Naive B cell (primary cell): ENCODE results near the gene NPAS3. TPM values are rescaled to one million over a fixed set of nuclear protein-coding genes. Genes with fewer than 3 reads are reported as not detected.

ENCODE experiments used
- ATAC-seq, 2 donors: fragments of 150-1000 bp; cut with Tn5 transposase; 2 replicates each; pipeline ENCODE4 v1.10.0; 2021; ENCODE audit warnings: low read depth in 2 of 2, mild to moderate bottlenecking in 2 of 2, moderate library complexity in 2 of 2
- DNase-seq: peaks from one replicate; pipeline ENCODE4 v3.0.0; 2022
- H3K27ac Mint-ChIP-seq, 6 donors: one replicate each; pipeline ENCODE4 v1.8.0; 2020 to 2022; ENCODE audit warnings: mild to moderate bottlenecking in 6 of 6, mixed read lengths in 6 of 6, moderate library complexity in 5 of 6, inconsistent platforms in 2 of 6
- H3K27me3 Mint-ChIP-seq, 3 donors: one replicate each; pipeline ENCODE4 v1.8.0; 2021 to 2022; ENCODE audit warnings: mixed read lengths in 3 of 3, mild to moderate bottlenecking in 1 of 3
- H3K36me3 Mint-ChIP-seq, 2 donors: one replicate each; pipeline ENCODE4 v1.8.0; 2020 to 2022; ENCODE audit warnings: mixed read lengths in 2 of 2, inconsistent platforms in 1 of 2, mild to moderate bottlenecking in 1 of 2
- H3K4me1 Mint-ChIP-seq, 3 donors: one replicate each; pipeline ENCODE4 v1.8.0; 2020 to 2022; ENCODE audit warnings: mixed read lengths in 3 of 3, inconsistent platforms in 1 of 3, mild to moderate bottlenecking in 1 of 3, moderate library complexity in 1 of 3
- H3K4me3 Mint-ChIP-seq, 8 donors: one replicate each; pipeline ENCODE4 v1.8.0; 2020 to 2022; ENCODE audit warnings: mild to moderate bottlenecking in 8 of 8, mixed read lengths in 8 of 8, moderate library complexity in 8 of 8, inconsistent platforms in 2 of 8
- H3K9me3 Mint-ChIP-seq, 7 donors: one replicate each; pipeline ENCODE4 v1.8.0; 2020 to 2022; ENCODE audit warnings: mixed read lengths in 7 of 7, mild to moderate bottlenecking in 5 of 7, inconsistent platforms in 2 of 7, moderate library complexity in 1 of 7
- polyA plus RNA-seq, 6 donors: library from polyadenylated mRNA; unstranded; fragments of 300-500 nt; fragmentation: Illumina TruSeq; gene quantifications; one replicate each; pipeline ENCODE4 v1.2.3, GENCODE V29; 2021; ENCODE audit warnings: low read depth in 6 of 6

NPAS3 gene
- polyA plus RNA-seq, 6 donors from 2014 or later, result not detected

- no peaks in the 10 kb centered on the region for H3K36me3 Mint-ChIP-seq
- H3K4me3 Mint-ChIP-seq, result no peak overlapping the region
- no peak for ATAC-seq
- peaks cover 0 to 2% (median 0%) of the 10 kb centered on the region in 7 donors for H3K9me3 Mint-ChIP-seq
- no peak overlapping the region for H3K27ac Mint-ChIP-seq
- no peaks in the 10 kb centered on the region for H3K4me1 Mint-ChIP-seq
- no peak for DNase-seq
- peaks cover 1 to 18% (median 4%) of the 10 kb centered on the region in 3 donors for H3K27me3 Mint-ChIP-seq
Observed at GRCh38 chr14:33850826-33851225, 912.1 kb downstream of the NPAS3 start.

DNA sequence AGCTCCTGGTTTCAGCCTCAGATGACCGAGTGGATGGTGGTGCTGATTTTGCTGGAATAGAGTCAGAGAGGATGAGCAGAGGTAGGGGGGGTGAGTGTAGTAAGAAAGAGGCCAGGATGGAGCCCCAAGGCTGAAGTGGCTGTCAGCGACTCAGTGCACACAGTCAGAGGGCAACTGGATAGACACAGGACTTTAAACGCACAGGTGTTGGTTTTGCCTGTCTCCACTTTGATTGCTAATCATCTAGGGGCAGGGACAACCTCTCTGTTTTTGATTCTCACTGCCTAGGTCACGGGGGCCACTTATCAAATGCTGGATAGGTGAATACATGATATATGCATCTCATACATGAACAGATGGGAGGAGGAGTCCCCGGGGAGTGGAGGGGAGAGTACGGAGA is 912.7 kb downstream of the NPAS3 start:
- H3K27ac Mint-ChIP-seq, result peak overlapping the region in 1 of 6 donors; percentile 18
- no peak overlapping the region for H3K4me3 Mint-ChIP-seq
- ATAC-seq (no peak), DNase-seq (no peak)
- H3K36me3 Mint-ChIP-seq, result no peaks in the 10 kb centered on the region
- H3K4me1 Mint-ChIP-seq, result no peaks in the 10 kb centered on the region
- peaks cover 4 to 18% (median 6%) of the 10 kb centered on the region in 3 donors for H3K27me3 Mint-ChIP-seq
- peaks cover 0 to 4% (median 0%) of the 10 kb centered on the region in 7 donors for H3K9me3 Mint-ChIP-seq

DNA sequence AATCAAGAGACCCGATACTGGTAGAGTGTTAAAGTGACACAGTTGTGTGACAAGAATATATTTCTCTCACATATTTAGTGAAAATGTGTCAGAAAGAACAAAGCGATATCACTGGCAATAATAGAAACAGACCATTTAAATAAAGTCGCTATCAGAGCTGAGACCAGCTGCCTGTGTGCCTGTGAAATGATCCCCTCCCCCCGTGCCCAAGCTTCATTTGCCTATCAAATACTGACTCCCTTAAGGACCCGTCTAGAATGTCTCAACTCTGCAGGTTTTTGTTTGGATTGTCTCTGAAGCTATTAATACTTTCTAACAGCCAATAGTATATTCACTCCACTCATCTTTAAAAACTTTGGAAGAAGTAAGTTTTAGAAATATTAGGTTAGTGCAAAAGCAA is 913.3 kb downstream of the NPAS3 start:
- Mint-ChIP-seq H3K27me3 (peaks cover 4 to 16% (median 6%) of the 10 kb centered on the region in 3 donors), H3K9me3 (peaks cover 0 to 4% (median 0%) of the 10 kb centered on the region in 7 donors), H3K4me1 (no peaks in the 10 kb centered on the region), H3K36me3 (no peaks in the 10 kb centered on the region), H3K4me3 (no peak overlapping the region), H3K27ac (no peak overlapping the region)
- DNase-seq, result no peak
- ATAC-seq, result no peak
